Stimulated activated CD4-positive, alpha-beta T cell treated with anti-CD3 and anti-CD28 coated beads, Interleukin-15, amount 100 ng/mL, for 48 hours (primary cell): Measurements from ENCODE around the gene RAVER1.
A peak's percentile ranks its signal among the peaks of the same experiment; 100 is the strongest.

Experiments
- DNase-seq, 2 donors: peaks; one replicate each; pipeline ENCODE4 v3.0.0-alpha.2; 2020; ENCODE audit warnings: low read depth in 2 of 2

The RAVER1 gene

GRCh38 chr19:10318807-10319682 is 14.3 kb downstream of the RAVER1 start:
- DNase-seq: no peak

DNA sequence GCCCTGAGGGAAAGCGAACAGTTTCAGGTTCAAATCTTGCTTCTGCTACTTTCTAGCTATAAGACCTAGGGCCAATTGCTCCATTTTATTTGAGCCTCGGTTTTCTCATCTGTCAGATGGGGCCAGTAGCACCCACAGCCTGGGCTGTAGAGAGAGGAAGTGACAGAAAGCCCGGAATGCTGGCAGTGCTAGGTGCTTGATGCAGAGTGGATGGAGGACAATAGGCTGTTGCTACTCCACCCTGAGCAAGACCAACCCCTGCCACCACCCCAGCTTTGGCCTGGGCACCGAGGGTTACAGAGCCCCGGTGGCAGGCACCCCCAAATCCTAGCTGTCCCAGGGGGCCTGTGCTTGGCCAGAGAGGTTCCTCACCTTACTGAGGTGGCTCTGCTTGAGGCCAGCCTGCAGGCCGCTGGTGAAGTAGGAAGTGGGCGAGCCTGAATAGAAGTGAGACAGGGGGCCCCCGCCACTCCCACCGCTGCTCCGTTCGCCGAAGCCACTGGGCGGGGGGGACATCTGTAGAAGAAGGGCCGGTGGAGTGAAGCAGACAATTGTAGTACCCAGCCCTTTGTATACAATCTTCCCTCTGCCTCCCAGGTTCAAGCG is 15.4 kb downstream of the RAVER1 start:
- DNase-seq: no peak

GRCh38 chr19:10317045-10317856 is 16.1 kb downstream of the RAVER1 start:
- DNase-seq: no peak

DNA sequence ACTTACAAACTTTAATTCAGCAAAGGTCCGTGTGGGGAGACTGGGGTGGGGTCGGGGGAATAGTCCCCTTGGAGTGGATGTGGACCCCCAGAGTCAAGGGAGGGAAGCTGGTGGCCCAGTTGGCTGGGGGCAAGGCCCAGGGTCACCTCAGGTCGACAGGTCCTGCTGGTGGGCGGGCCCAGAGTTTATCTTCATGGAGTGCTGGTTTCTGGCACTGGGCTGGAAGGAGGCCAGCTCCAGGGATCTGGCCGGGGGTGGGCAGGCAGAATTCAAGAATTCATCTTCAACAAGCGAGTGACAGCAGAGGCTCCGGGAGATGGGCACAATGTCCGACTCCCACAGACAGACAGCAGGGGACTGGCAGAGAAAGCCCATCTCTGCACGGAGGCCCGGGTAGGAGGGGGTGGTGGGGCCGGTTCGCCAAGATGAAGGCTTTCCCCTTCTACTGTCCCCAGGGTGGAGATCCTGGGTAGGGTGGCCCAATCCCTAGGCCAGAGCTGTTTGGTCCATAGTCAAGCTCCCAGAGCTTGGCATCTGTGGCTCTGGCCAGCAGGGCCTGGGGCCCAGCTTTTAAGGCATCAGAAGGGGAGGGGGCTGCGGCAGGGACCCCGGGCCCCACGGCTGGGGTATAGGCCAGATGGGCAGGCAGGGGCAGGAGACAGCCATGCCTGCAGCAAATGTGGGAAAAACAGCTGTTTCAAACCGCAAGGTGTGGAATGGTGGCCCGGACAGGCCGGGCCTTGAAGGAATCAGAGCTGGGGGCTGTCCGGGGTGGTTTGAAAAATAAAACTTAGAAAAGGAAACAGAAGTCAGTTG is 16.9 kb downstream of the RAVER1 start:
- DNase-seq: no peak

GRCh38 chr19:10315335-10316214 is 17.8 kb downstream of the RAVER1 start, which contains the start of gene FDX2:
TSS of gene FDX2 (minus strand) at chr19:10316015. CDS start at chr19:10315996, 19 bp downstream.
- DNase-seq: peak; percentile 80 to 87

DNA sequence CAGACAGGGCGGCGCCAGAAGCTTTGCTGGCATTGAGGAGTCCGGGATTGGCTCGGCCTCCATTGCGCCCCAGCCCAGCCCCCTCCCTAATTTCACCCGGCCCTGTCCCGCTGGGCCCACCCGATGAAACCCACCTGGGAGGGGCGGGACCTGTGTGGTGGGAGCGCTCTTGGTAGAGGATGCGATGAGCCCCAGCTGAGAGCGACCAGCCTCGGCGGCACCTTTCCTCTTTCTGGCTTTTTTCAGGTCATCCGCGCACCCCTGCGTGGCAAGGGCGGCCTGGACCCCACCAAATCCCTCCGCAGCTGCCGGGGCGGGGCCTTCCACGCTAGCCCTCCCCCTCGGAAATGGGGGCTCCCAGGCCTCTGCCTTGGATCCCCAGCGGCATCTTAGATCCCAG is 23.9 kb downstream of the RAVER1 start, which contains the start of gene ZGLP1:
TSS of gene ZGLP1 (minus strand) at position 393 of the 400 bp plus-strand sequence.
- no peak for DNase-seq

DNA sequence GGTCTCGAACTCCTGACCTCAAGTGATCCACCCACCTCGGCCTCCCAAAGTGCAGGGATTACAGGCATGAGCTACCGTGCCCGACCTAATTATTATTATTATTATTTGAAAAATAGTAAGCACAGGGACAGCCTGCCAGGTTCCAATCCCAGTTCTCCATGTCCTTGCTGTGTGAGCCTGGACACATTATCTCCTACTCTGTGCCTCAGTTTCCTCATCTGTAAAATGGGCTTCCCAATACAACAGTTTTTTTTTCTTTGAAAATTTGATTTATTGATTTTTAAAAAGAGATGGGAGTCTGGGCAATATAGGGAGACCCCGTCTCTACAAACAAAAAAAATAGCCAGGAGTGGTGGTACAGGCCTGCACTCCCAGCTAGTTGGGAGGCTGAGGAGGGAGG is 27.0 kb downstream of the RAVER1 start:
- no peak for DNase-seq

- no peak for DNase-seq
Measured at GRCh38 chr19:10305139-10305806, 28.1 kb downstream of the RAVER1 start.

DNA sequence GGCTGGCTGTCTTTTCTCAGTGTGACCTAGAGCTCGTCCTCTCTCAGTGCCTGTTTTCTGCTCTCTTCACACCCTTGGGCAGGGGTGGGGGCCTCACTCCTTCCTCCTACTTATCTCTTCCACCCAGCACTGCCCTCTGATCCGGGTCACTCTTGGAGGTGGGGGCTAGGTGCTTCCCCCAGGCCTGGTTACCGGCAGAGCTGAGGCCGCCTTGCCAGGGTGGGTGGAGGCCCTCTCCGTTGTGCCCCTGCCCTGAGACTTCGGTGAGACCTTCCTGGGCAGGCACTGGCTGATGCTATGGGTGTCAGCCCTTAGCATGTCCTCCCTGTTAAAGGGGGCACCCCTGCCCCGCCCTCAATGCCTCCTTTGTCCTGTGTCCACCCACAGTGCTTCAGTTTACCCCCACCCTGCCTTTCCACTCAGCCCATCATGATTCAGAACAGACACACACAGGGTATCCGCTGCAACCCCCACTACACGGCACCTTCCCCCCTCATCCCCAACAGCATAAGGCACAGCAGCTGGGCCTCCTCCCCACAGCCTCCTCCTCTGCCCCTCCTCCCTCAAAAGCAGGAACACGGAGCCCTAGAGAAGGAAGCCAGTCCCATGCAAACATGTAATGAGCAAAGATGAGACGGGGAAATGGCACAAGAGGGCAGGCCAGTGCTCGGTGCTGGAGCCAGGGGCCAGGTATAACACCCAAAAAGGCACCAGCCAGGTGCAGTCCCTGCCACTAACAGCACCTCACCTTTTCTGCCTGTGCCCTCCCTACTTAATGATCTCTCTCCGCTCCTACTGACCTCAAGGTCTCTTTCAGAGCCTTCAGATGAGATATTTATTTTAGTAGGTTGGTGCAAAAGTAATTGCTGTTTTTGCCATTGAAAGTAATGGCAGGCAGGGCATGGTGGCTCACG is 33.5 kb downstream of the RAVER1 start:
- no peak for DNase-seq

DNA sequence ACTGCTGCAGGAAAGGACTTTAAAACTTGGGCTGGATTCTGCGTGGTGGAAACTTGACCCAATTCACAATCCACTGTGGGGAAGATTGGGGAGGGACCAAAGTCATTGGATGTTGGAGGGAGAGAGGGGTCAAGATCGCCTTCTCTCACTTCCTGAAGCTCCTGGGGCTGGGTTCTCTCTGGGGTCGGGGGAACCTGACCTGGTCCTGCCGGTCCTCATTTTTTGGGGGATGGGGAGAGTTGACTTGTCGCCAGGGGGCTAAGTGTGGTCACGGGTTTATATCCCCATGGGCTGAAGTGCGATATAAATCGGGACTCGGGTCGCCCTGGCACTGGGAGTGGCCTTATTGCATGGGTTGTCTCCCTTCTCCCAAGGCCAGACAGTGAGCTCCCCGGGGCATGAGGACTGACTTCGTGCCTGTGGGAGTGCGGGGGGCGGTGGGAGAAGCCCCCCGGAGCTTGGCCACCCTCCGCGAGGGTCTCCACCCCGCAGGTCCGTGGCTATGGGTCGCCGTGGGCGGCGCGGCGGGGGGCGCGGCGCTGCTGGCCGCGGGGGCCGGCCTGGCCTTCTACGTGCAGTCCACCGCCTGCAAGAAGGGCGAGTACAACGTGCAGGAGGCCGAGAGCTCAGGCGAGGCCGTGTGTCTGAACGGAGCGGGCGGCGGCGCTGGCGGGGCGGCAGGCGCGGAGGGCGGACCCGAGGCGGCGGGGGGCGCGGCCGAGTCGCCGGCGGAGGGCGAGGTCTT is 37.3 kb downstream of the RAVER1 start:
- no peak for DNase-seq

DNA sequence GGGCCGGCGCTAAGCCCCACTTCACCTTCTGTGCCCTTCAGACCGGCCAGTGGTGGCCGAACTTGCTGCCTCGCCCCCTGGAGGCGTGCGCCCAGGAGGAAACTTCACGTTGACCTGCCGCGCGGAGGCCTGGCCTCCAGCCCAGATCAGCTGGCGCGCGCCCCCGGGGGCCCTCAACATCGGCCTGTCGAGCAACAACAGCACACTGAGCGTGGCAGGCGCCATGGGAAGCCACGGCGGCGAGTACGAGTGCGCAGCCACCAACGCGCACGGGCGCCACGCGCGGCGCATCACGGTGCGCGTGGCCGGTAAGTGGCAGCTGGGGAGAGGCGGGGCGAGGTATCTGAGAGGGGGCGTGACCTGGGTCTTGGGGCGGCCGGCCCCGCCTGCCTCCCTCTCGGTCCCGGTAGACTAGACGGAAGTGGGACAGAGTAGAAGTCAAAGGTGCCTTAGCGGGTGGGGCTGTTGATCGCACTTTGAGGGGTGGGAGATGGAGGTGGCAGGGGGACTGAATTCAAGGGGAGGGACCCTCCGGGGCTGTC is 38.0 kb downstream of the RAVER1 start:
- DNase-seq: peak in 1 of 2 donors; percentile 47

GRCh38 chr19:10294368-10294697 is 39.0 kb downstream of the RAVER1 start:
- no peak for DNase-seq

DNA sequence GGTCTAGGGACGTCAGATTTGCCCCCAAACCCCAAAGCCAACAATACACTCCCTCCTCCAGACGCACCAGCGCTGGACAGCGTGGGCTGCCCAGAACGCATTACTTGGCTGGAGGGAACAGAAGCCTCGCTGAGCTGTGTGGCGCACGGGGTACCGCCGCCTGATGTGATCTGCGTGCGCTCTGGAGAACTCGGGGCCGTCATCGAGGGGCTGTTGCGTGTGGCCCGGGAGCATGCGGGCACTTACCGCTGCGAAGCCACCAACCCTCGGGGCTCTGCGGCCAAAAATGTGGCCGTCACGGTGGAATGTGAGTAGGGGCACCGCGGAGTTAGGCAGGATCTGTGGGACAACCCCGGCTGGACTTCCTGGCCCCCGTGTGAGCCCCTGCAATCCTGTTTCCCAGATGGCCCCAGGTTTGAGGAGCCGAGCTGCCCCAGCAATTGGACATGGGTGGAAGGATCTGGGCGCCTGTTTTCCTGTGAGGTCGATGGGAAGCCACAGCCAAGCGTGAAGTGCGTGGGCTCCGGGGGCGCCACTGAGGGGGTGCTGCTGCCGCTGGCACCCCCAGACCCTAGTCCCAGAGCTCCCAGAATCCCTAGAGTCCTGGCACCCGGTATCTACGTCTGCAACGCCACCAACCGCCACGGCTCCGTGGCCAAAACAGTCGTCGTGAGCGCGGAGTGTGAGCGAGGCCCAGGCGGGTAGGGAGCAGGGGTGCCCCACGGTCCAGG is 39.5 kb downstream of the RAVER1 start:
- no peak for DNase-seq

GRCh38 chr19:10292789-10293636 is 40.3 kb downstream of the RAVER1 start:
- no peak for DNase-seq

- peak; percentile 70 to 77 for DNase-seq
Measured at GRCh38 chr19:10292206-10292788, 41.0 kb downstream of the RAVER1 start.
